ENCODE results near the gene ANKRD49. TPM values are rescaled to one million over a fixed set of nuclear protein-coding genes. Genes with fewer than 3 reads are reported as not detected.

The ANKRD49 gene
- total and polyA plus RNA-seq, 10 of the 15 experiments (the other 5 are each of a cell fraction or from before 2014, with no cell fraction given) = 19.2 to 46.6 (median 33.6) TPM

- no peak for FAIRE-seq
- ATAC-seq = no peak
- H3K27ac ChIP-seq (ENCODE audit: control insufficient read depth, insufficient read depth) = no peak overlapping the region
- in situ Hi-C loops (cut with MboI) (no loop called here), intact Hi-C loops (cut with micrococcal nuclease; ENCODE audit: unreplicated experiment) (loop anchor here (2.0 kb wide), 1 partner anchor 37 kb away; no protein-coding TSS in a partner anchor)
- no peak overlapping the region for H2AFZ ChIP-seq (ENCODE audit: control insufficient read depth, low read depth, low read length)
- no peak for TF ChIP-seq CEBPZ (IDR thresholded peaks at IDR 0.05; ENCODE audit: low read depth, low read length)
- TF ChIP-seq, protein P1, sequence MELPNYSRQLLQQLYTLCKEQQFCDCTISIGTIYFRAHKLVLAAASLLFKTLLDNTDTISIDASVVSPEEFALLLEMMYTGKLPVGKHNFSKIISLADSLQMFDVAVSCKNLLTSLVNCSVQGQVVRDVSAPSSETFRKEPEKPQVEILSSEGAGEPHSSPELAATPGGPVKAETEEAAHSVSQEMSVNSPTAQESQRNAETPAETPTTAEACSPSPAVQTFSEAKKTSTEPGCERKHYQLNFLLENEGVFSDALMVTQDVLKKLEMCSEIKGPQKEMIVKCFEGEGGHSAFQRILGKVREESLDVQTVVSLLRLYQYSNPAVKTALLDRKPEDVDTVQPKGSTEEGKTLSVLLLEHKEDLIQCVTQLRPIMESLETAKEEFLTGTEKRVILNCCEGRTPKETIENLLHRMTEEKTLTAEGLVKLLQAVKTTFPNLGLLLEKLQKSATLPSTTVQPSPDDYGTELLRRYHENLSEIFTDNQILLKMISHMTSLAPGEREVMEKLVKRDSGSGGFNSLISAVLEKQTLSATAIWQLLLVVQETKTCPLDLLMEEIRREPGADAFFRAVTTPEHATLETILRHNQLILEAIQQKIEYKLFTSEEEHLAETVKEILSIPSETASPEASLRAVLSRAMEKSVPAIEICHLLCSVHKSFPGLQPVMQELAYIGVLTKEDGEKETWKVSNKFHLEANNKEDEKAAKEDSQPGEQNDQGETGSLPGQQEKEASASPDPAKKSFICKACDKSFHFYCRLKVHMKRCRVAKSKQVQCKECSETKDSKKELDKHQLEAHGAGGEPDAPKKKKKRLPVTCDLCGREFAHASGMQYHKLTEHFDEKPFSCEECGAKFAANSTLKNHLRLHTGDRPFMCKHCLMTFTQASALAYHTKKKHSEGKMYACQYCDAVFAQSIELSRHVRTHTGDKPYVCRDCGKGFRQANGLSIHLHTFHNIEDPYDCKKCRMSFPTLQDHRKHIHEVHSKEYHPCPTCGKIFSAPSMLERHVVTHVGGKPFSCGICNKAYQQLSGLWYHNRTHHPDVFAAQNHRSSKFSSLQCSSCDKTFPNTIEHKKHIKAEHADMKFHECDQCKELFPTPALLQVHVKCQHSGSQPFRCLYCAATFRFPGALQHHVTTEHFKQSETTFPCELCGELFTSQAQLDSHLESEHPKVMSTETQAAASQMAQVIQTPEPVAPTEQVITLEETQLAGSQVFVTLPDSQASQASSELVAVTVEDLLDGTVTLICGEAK (IDR thresholded peaks at IDR 0.05; ENCODE audit: borderline replicate concordance) = 0 out of 2 replicates have a peak, but pooled peaks have one; percentile 32
- TF ChIP-seq, protein P2, sequence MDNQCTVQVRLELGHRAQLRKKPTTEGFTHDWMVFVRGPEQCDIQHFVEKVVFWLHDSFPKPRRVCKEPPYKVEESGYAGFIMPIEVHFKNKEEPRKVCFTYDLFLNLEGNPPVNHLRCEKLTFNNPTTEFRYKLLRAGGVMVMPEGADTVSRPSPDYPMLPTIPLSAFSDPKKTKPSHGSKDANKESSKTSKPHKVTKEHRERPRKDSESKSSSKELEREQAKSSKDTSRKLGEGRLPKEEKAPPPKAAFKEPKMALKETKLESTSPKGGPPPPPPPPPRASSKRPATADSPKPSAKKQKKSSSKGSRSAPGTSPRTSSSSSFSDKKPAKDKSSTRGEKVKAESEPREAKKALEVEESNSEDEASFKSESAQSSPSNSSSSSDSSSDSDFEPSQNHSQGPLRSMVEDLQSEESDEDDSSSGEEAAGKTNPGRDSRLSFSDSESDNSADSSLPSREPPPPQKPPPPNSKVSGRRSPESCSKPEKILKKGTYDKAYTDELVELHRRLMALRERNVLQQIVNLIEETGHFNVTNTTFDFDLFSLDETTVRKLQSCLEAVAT (IDR thresholded peaks at IDR 0.05) = peak; percentile 98; the same call in 1 of the 2 replicates
- TF ChIP-seq, protein P3, sequence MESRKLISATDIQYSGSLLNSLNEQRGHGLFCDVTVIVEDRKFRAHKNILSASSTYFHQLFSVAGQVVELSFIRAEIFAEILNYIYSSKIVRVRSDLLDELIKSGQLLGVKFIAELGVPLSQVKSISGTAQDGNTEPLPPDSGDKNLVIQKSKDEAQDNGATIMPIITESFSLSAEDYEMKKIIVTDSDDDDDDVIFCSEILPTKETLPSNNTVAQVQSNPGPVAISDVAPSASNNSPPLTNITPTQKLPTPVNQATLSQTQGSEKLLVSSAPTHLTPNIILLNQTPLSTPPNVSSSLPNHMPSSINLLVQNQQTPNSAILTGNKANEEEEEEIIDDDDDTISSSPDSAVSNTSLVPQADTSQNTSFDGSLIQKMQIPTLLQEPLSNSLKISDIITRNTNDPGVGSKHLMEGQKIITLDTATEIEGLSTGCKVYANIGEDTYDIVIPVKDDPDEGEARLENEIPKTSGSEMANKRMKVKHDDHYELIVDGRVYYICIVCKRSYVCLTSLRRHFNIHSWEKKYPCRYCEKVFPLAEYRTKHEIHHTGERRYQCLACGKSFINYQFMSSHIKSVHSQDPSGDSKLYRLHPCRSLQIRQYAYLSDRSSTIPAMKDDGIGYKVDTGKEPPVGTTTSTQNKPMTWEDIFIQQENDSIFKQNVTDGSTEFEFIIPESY (IDR thresholded peaks at IDR 0.05) = peak; percentile 65; the same call in 1 of the 2 replicates
- no TSS peak for BruUV-seq (replicated peaks)
- no peaks in the 10 kb centered on the region; the same call in 1 of the 2 replicates for H3K4me1 ChIP-seq (ENCODE audit: control insufficient read depth, insufficient read depth, low read length)
- H3K36me3 ChIP-seq (ENCODE audit: control insufficient read depth in 2 of 2, insufficient read depth in 2 of 2, low read length in 1 of 2) = no peaks in the 10 kb centered on the region
- no peak overlapping the region for H3K9ac ChIP-seq (ENCODE audit: control insufficient read depth, insufficient read depth, low read length)
- ChIA-PET SMC1A (ENCODE audit: uncharacterized antibody, unreplicated experiment) (interaction anchor here (0.8 to 6.8 kb wide), 5 partner anchors 9 to 57 kb away, joined by 3 to 107 read pairs (median 5); no protein-coding TSS in a partner anchor), CTCF (interaction anchor here (0.9 to 4.2 kb wide), 10 partner anchors 10 to 57 kb away, joined by 3 to 36 read pairs (median 4); partner anchors contain the start of gene C11orf97), RAD21 (ENCODE audit: unreplicated experiment) (interaction anchor here (0.9 to 9.3 kb wide), 8 partner anchors 14 to 58 kb away, joined by 3 to 52 read pairs (median 4); no protein-coding TSS in a partner anchor), POLR2A (interaction anchor here (0.6 to 4.6 kb wide), 5 partner anchors 11 to 57 kb away, joined by 3 to 27 read pairs (median 5); no protein-coding TSS in a partner anchor)
- WGBS (ENCODE audit: insufficient coverage, insufficient replicate concordance, low lambda C conversion rate, missing lambda C conversion rate) = 97% methylated on average over 54 of the region's 54 CpGs
- peaks cover 2% of the 10 kb centered on the region for H3K79me2 ChIP-seq (ENCODE audit: control insufficient read depth, insufficient read depth, low read length)
- no peaks in the 10 kb centered on the region for H4K20me1 ChIP-seq (ENCODE audit: control insufficient read depth, insufficient read depth)
- H3K4me3 ChIP-seq = peak overlapping the region; percentile 80; the same call in 1 of the 2 replicates
- no peak for DNase-seq (ENCODE audit: low read depth, low spot score)
- no peaks in the 10 kb centered on the region for H3K9me3 ChIP-seq (replicated peaks; ENCODE audit: control insufficient read depth, insufficient read depth, low read length)
- H3K4me2 ChIP-seq (ENCODE audit: control insufficient read depth, insufficient read depth) = peak overlapping the region; percentile 77
- H3K27me3 ChIP-seq (replicated peaks in 1 of 2; ENCODE audit: control insufficient read depth in 2 of 2, insufficient read depth in 2 of 2, low read length in 1 of 2) = no peaks in the 10 kb centered on the region
Observed at GRCh38 chr11:94545264-94546161, 51.7 kb downstream of the ANKRD49 start.

Data from GM12878 (cell line).